Astrocyte (in vitro differentiated cells and primary cell): ENCODE data around the gene R3HCC1L.

Source experiments
- EZH2 ChIP-seq: IDR thresholded peaks from 2 replicates; pipeline ENCODE4 v1.6.1; 2012; ENCODE audit warnings: mild to moderate bottlenecking, low read length, inconsistent platforms; ENCODE audit not compliant: insufficient read depth
- TF ChIP-seq, protein P1 (sequence below): IDR thresholded peaks from 2 replicates; pipeline ENCODE4 v1.5.1; 2011; ENCODE audit warnings: low read depth, mild to moderate bottlenecking, inconsistent platforms, low read length, moderate library complexity; ENCODE audit not compliant: insufficient read depth

DNA sequence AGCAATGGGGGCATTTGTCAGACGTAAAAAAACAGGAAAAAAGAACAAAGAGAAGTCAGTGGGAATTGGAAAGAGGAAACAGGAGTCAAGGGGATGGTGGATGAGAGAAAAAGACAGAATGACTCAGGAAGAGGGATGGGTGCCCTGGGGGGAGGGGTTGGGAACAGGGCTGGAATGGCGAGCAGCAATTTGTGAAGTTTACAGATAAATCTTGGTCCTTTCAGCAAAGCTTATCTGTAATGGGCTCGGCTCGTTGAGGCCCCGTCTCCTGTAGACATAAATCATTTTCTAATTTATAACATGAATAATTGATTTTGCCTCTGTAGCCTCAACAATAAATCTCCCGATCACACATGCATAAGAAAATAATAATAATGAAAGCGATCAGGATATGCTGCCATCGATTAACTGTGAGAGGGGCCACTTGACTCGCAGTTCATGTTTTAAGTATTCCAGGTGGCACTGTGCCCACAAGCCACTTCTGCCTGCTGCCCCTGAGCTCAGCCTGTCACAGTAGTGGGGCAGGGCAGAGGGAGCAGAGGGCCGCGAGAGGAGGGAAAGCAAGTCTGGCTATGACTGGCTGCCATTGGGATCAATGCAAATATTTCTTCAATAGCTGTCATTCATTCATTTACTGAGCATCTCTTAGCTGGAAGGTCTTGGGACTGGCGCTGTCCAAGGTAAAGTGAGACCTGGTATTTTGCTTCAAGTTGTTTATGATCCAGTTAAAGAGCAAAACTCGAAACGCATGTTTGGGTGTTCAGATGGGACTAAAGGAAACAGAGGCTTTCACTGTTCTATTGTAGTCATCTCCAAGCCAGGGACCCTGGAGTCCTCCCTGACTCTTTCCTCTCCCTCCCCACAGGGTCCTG, 47.4 kb upstream of the R3HCC1L start:
- TF ChIP-seq, protein P1, sequence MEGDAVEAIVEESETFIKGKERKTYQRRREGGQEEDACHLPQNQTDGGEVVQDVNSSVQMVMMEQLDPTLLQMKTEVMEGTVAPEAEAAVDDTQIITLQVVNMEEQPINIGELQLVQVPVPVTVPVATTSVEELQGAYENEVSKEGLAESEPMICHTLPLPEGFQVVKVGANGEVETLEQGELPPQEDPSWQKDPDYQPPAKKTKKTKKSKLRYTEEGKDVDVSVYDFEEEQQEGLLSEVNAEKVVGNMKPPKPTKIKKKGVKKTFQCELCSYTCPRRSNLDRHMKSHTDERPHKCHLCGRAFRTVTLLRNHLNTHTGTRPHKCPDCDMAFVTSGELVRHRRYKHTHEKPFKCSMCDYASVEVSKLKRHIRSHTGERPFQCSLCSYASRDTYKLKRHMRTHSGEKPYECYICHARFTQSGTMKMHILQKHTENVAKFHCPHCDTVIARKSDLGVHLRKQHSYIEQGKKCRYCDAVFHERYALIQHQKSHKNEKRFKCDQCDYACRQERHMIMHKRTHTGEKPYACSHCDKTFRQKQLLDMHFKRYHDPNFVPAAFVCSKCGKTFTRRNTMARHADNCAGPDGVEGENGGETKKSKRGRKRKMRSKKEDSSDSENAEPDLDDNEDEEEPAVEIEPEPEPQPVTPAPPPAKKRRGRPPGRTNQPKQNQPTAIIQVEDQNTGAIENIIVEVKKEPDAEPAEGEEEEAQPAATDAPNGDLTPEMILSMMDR = no peak
- TF ChIP-seq EZH2 = no peak
